Heart left ventricle (tissue), 16 donors: ENCODE data around the gene LRRC26. TPM values are rescaled to one million over a fixed set of nuclear protein-coding genes. Genes with fewer than 3 reads are reported as not detected.
A peak's percentile ranks its signal among the peaks of the same experiment; 100 is the strongest.

ENCODE experiments used
- ATAC-seq, 4 donors: fragments of 200-7000 bp; cut with Tn5 transposase; one replicate each; pipeline ENCODE4 v1.9.1; 2020 to 2022; ENCODE audit warnings: moderate library complexity in 4 of 4, mild to moderate bottlenecking in 3 of 4, moderate number of reproducible peaks in 1 of 4
- DNase-seq, 5 donors: peaks; one replicate each; pipeline ENCODE4 v3.0.0-alpha.2; 2020
- H3K27ac ChIP-seq, 12 donors: fragments of 200-600 bp; sonication (generic) in 4 of 12; one replicate each; pipeline versions ENCODE4 v1.5.0 to v1.8.0; 2016 to 2022; ENCODE audit warnings: mild to moderate bottlenecking in 2 of 12
- H3K27me3 ChIP-seq, 9 donors: fragments of 200-600 bp; sonication (generic) in 2 of 9; one replicate each; pipeline versions ENCODE4 v1.5.1 to v1.8.0; 2016 to 2022; ENCODE audit warnings: mild to moderate bottlenecking in 3 of 9
- H3K36me3 ChIP-seq, 9 donors: fragments of 200-600 bp; sonication (generic) in 2 of 9; one replicate each; pipeline versions ENCODE4 v1.5.0 to v1.8.0; 2018 to 2022; ENCODE audit warnings: mild to moderate bottlenecking in 2 of 9
- H3K4me1 ChIP-seq, 12 donors: fragments of 200-600 bp; sonication (generic) in 4 of 12; one replicate each; pipeline versions ENCODE4 v1.5.0 to v1.8.0; 2016 to 2022; ENCODE audit warnings: mild to moderate bottlenecking in 3 of 12
- H3K4me3 ChIP-seq, 12 donors: fragments of 200-600 bp; sonication (generic) in 4 of 12; one replicate each; pipeline versions ENCODE4 v1.5.0 to v1.8.0; 2017 to 2022; ENCODE audit warnings: mild to moderate bottlenecking in 9 of 12, moderate library complexity in 4 of 12
- H3K9me3 ChIP-seq, 12 donors: fragments of 200-600 bp; sonication (generic) in 4 of 12; one replicate each; pipeline versions ENCODE4 v1.5.0 to v1.8.0; 2016 to 2022; ENCODE audit warnings: mild to moderate bottlenecking in 1 of 12
- CTCF ChIP-seq, 12 donors: fragments of 200-600 bp; sonication (generic) in 4 of 12; IDR thresholded peaks; one replicate each; pipeline versions ENCODE4 v1.5.0 to v1.8.0; 2018 to 2022; ENCODE audit warnings: antibody characterized with exemption in 12 of 12, mild to moderate bottlenecking in 5 of 12
- POLR2A ChIP-seq, 2 donors: fragments of 450-650 bp; IDR thresholded peaks; one replicate each; pipeline ENCODE4 v1.6.1; 2017; ENCODE audit warnings: antibody characterized with exemption in 2 of 2, mild to moderate bottlenecking in 2 of 2, moderate library complexity in 2 of 2
- WGBS, 4 donors: extraction: QIAGEN DNeasy Blood & Tissue Kit in 2 of 4; methylation state at CpG; one replicate each; pipeline versions ENCODE4 v1.1.5 to v1.1.7; 2013 to 2018; 5-methylcytosine and 5-hydroxymethylcytosine counted together
- intact Hi-C, 10 donors: fragments of 100-400 bp; cut with DNase I; formaldehyde crosslinking; loops; one replicate each; pipeline versions ENCODE4 v1.11.1 to v1.14.2; 2022
- polyA plus RNA-seq, 2 donors: library from polyadenylated mRNA; stranded (reverse); fragments of 200-250 nt; gene quantifications; one replicate each; pipeline ENCODE4 v1.2.3, GENCODE V29; 2013
- total RNA-seq, 9 donors: library from RNA; depleted of rRNA in 2 of 9; stranded (reverse); fragments of >200 nt in 2 of 9; fragmentation: NEBNext Ultra II Directional in 3 of 9; extraction: Animal tissue kit (Norgen Biotek cat#: 25700) in 3 of 9; gene quantifications; one replicate each; pipeline versions ENCODE4 v1.1.0 to v1.2.4, GENCODE V29; 2016 to 2023
- donor health status: ischemic (EF 13 %, LVEDD 7.1; RV severe dilation, severe dysfunction).
- donor health status: healthy with polysubstance abuse.
- donor health status: DM: no; HTN: yes; CAD: no.
- donor health status: DM: no; HTN: no; CAD: no.
- donor health status: ischemic (EF 25% LVEDD 6.9; RV normal size, moderate dysfunction).
- donor health status: ischemic (EF 25% LVEDD 5.7; RV mildly dilated, moderate dysfunction).
- donor health status: healthy.
- donor health status: DM: yes; HTN: yes; CAD: no.
- donor health status: ischemic (EF 35%, LVEDD 5.7; RV mildly dilated, moderate dysfunction).
- donor health status: nonischemic (EF 11% LVEDD 7.7; RV severe dilation, severe dysfunction).
- donor health status: DM: yes; HTN: yes; CAD: no.
- donor health status: PGD.
- donor health status: ischemic (EF 29% LVEDD 5.4; RV normal size, mild dysfunction).
- donor health status: nonischemic (EF 23%, LVEDD 6.1; RV moderate dilation, normal function).

Gene LRRC26
- total and polyA plus RNA-seq, 11 donors: not detected

- no peak for ATAC-seq
Measured at GRCh38 chr9:137192859-137193258, 23.0 kb upstream of the LRRC26 start.

DNA sequence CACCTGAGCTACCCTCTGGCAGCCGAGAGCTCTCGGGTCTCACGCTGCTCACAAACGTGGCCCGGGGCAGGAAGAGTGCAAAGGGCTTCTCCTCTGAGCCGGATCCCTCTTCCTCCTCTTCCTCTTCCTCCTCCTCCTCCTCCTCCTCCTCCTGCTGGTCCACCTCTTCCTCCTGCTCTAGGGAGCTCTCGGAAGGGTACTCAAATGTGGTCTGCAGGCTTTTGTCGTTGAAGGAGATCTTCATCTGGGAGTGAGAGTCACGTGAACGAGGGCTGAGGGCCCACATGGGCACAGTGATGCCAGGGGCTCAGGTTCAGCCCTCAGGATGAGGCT, 22.6 kb upstream of the LRRC26 start:
- peaks cover 15 to 84% (median 57%) of the 10 kb centered on the region in 12 donors for H3K4me1 ChIP-seq
- TF ChIP-seq POLR2A (IDR thresholded peaks at IDR 0.05) (no peak), CTCF (IDR thresholded peaks at IDR 0.05) (no peak)
- H3K36me3 ChIP-seq: peaks cover 0 to 30% (median 24%) of the 10 kb centered on the region in 9 donors
- DNase-seq: no peak
- H3K27ac ChIP-seq: no peak overlapping the region
- H3K4me3 ChIP-seq: no peak overlapping the region
- ATAC-seq: no peak
- no peaks in the 10 kb centered on the region for H3K9me3 ChIP-seq
- WGBS, 4 donors: 76 to 87% (median 81%) methylated on average over 8 to 10 of the region's 10 CpGs
- intact Hi-C loops: loop anchor here in 1 of 10 donors (5.0 kb wide), 1 partner anchor 35 kb away; the partner anchor contains the start of genes CYSRT1 and RNF224
- no peaks in the 10 kb centered on the region for H3K27me3 ChIP-seq

More at GRCh38 chr9:137192859-137193258, 23.0 kb upstream of the LRRC26 start:
- DNase-seq: no peak
- Histone ChIP-seq H3K9me3 (no peaks in the 10 kb centered on the region), H3K4me1 (peaks cover 11 to 84% (median 57%) of the 10 kb centered on the region in 12 donors), H3K27ac (peak overlapping the region in 1 of 12 donors; percentile 89), H3K27me3 (no peaks in the 10 kb centered on the region), H3K4me3 (no peak overlapping the region), H3K36me3 (peaks cover 0 to 30% (median 24%) of the 10 kb centered on the region in 9 donors)
- intact Hi-C loops: loop anchor here in 1 of 10 donors (5.0 kb wide), 1 partner anchor 34 kb away; the partner anchor contains the start of genes CYSRT1 and RNF224
- WGBS, 4 donors: 86 to 91% (median 87%) methylated on average over 2 of the region's 2 CpGs; no CpG with 5 or more reads in 1 of the 4 donors
- TF ChIP-seq POLR2A (IDR thresholded peaks at IDR 0.05): no peak
- no peak for TF ChIP-seq CTCF (IDR thresholded peaks at IDR 0.05)

GRCh38 chr9:137191691-137192447, 22.0 kb upstream of the LRRC26 start:
- TF ChIP-seq CTCF (IDR thresholded peaks at IDR 0.05): no peak
- no peak for TF ChIP-seq POLR2A (IDR thresholded peaks at IDR 0.05)
- H3K9me3 ChIP-seq: no peaks in the 10 kb centered on the region
- intact Hi-C loops: loop anchor here in 1 of 10 donors (5.0 kb wide), 1 partner anchor 35 kb away; the partner anchor contains the start of genes CYSRT1 and RNF224
- no peaks in the 10 kb centered on the region for H3K27me3 ChIP-seq
- no peak overlapping the region for H3K4me3 ChIP-seq
- WGBS, 4 donors: 82 to 86% (median 84%) methylated on average over 18 to 22 of the region's 22 CpGs
- ATAC-seq: no peak
- peak overlapping the region in 1 of 12 donors; percentile 98 for H3K27ac ChIP-seq
- peaks cover 0 to 35% (median 24%) of the 10 kb centered on the region in 9 donors for H3K36me3 ChIP-seq
- H3K4me1 ChIP-seq: peaks cover 18 to 84% (median 59%) of the 10 kb centered on the region in 12 donors
- no peak for DNase-seq

DNA sequence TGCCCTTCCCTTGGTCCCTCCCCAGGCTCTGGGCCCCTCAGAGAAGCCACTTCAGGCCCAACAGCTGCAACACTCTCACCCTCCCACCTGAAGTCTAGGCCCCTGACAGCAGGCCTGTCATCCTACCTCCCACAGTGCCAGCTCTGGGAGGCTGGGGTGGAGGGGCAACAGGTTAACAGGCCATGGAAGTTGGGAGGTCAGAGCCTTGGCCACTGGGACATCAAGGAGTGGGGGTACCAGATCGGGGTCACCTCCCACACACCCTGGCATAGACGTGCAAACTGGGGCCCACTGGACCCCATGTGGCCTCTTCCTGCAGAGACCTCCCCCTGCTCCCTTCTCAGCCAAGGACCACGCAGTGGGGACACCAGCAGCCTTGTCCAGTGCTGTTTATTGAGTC, 21.4 kb upstream of the LRRC26 start:
- WGBS, 4 donors: 67 to 84% (median 79%) methylated on average over 2 to 3 of the region's 3 CpGs
- no peaks in the 10 kb centered on the region for H3K27me3 ChIP-seq
- H3K4me3 ChIP-seq: no peak overlapping the region
- no peak for TF ChIP-seq POLR2A (IDR thresholded peaks at IDR 0.05)
- TF ChIP-seq CTCF (IDR thresholded peaks at IDR 0.05): no peak
- ATAC-seq: no peak
- H3K4me1 ChIP-seq: peaks cover 18 to 84% (median 60%) of the 10 kb centered on the region in 12 donors
- no peak for DNase-seq
- H3K27ac ChIP-seq: peak overlapping the region in 1 of 12 donors; percentile 98
- no peaks in the 10 kb centered on the region for H3K9me3 ChIP-seq
- intact Hi-C loops: loop anchor here in 1 of 10 donors (5.0 kb wide), 1 partner anchor 36 kb away; the partner anchor contains the start of genes CYSRT1 and RNF224
- H3K36me3 ChIP-seq: peaks cover 0 to 41% (median 25%) of the 10 kb centered on the region in 9 donors
